ENCODE results near the gene MCRS1.

MCRS1 gene

GRCh38 chr12:49555631-49556390 is 12.1 kb downstream of the MCRS1 start:
- no peak for DNase-seq (ENCODE audit: low read depth)

- DNase-seq (ENCODE audit: low read depth): no peak
Measured at GRCh38 chr12:49554266-49554665, 13.7 kb downstream of the MCRS1 start.

- no peak for DNase-seq (ENCODE audit: low read depth)
Measured at GRCh38 chr12:49553512-49554088, 14.3 kb downstream of the MCRS1 start.

GRCh38 chr12:49552899-49553298 is 15.0 kb downstream of the MCRS1 start:
- no peak for DNase-seq (ENCODE audit: low read depth)

GRCh38 chr12:49552425-49552824 is 15.5 kb downstream of the MCRS1 start:
- DNase-seq (ENCODE audit: low read depth): no peak

GRCh38 chr12:49552014-49552413 is 15.9 kb downstream of the MCRS1 start:
- no peak for DNase-seq (ENCODE audit: low read depth)

GRCh38 chr12:49550693-49551252 is 17.2 kb downstream of the MCRS1 start:
- DNase-seq (ENCODE audit: low read depth): no peak

- DNase-seq (ENCODE audit: low read depth): no peak
Measured at GRCh38 chr12:49549735-49550692, 17.9 kb downstream of the MCRS1 start.

GRCh38 chr12:49548822-49549648 is 18.9 kb downstream of the MCRS1 start:
- DNase-seq (ENCODE audit: low read depth): no peak

GRCh38 chr12:49548481-49548821 is 19.5 kb downstream of the MCRS1 start:
- DNase-seq (ENCODE audit: low read depth): no peak

- no peak for DNase-seq (ENCODE audit: low read depth)
Measured at GRCh38 chr12:49547090-49547690, 20.8 kb downstream of the MCRS1 start.

GRCh38 chr12:49546481-49546880 is 21.5 kb downstream of the MCRS1 start:
- DNase-seq (ENCODE audit: low read depth): no peak

- DNase-seq (ENCODE audit: low read depth): no peak
Measured at GRCh38 chr12:49545815-49546214, 22.1 kb downstream of the MCRS1 start.

GRCh38 chr12:49543914-49544815 is 23.8 kb downstream of the MCRS1 start:
- DNase-seq (ENCODE audit: low read depth): no peak

- no peak for DNase-seq (ENCODE audit: low read depth)
Measured at GRCh38 chr12:49543221-49543913, 24.6 kb downstream of the MCRS1 start.

GRCh38 chr12:49542592-49543160 is 25.3 kb downstream of the MCRS1 start:
- DNase-seq (ENCODE audit: low read depth): no peak

- no peak for DNase-seq (ENCODE audit: low read depth)
Measured at GRCh38 chr12:49541911-49542505, 25.9 kb downstream of the MCRS1 start.

- DNase-seq (ENCODE audit: low read depth): no peak
Measured at GRCh38 chr12:49541140-49541861, 26.6 kb downstream of the MCRS1 start.
